IPS-11a (cell line): ENCODE data around the gene SFXN3.

Experiments used
- H3K4me3 ChIP-seq: one replicate; pipeline ENCODE4 v1.5.1; 2013; ENCODE audit warnings: low read depth, low read length, control low read depth

SFXN3 gene

GRCh38 chr10:101071267-101071884 is 40.3 kb downstream of the SFXN3 start:
- H3K4me3 ChIP-seq, result no peak overlapping the region

GRCh38 chr10:101071885-101072433 is 40.9 kb downstream of the SFXN3 start:
- H3K4me3 ChIP-seq, result no peak overlapping the region

GRCh38 chr10:101072923-101073322 is 41.9 kb downstream of the SFXN3 start:
- H3K4me3 ChIP-seq, result no peak overlapping the region

GRCh38 chr10:101073631-101074030 is 42.6 kb downstream of the SFXN3 start:
- H3K4me3 ChIP-seq, result no peak overlapping the region

DNA sequence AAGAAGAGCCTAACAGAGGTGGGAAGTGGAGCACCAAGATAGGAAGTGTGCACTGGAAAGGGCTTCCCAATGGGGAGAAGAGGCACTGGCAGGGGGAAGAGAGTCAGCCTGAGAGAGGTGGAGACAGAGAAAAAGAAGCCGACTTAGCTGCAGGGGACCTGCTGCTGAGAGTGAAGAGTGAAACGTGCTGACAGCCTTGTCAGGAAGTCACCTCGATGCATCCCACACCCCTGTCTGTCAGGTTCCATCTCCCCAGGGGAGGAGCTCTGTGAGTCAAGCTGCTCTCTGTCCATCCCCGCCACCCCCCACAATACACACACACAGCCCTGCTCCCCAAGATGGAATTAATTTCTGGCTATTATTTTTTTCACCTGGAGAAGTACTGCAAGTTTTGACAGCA is 44.7 kb downstream of the SFXN3 start:
- H3K4me3 ChIP-seq, result no peak overlapping the region

GRCh38 chr10:101076630-101077029 is 45.6 kb downstream of the SFXN3 start:
- H3K4me3 ChIP-seq, result no peak overlapping the region

GRCh38 chr10:101079874-101080273 is 48.8 kb downstream of the SFXN3 start:
- H3K4me3 ChIP-seq, result no peak overlapping the region

DNA sequence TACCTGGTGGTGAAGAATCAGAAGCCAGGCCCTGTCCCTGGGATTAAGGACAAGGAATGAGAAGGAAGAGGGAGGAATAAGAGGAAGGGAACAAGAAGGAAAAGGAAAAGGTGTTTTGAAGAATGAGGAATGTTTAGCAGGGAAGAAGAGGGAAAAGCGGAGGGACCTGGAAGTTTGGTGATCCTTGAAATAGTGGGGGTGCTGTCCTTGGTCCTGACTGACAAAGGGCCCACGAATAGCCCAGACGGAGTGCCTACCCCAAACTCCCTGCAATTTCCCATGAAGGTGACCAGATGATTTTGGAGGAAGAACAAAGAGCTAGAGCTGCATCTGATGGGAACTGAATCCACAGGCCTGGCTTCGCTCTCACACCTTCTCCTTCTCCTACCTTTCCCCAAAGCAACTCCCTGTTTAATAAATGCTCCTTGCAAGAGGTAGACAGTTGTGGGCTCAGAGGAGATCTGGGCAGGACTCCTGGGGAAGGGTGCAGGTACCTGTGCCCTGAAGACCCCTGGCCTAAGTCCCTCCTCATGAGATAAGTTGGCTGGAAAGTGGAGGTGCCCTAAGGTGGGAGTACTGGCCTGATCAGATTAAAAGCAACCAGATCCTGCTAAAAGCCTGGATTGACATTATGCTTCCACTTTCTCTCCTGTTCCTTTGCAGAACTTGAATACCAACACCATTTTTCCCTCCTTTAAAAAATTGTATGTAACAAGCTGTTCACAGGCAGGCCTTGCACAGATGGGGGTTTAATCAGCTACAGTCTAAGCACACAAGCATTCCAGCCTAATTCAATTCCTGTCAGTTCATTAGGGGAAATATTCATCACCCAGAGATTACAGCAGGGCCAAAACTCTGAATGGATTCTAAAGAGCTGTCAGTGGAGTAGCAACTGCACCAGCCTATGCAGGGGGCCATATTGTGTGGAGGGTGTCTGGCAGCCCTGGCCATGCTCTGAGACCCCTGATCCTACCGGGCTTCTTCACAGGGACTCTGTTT is 50.2 kb downstream of the SFXN3 start:
- no peak overlapping the region for H3K4me3 ChIP-seq

GRCh38 chr10:101085846-101086245 is 54.8 kb downstream of the SFXN3 start:
- no peak overlapping the region for H3K4me3 ChIP-seq

DNA sequence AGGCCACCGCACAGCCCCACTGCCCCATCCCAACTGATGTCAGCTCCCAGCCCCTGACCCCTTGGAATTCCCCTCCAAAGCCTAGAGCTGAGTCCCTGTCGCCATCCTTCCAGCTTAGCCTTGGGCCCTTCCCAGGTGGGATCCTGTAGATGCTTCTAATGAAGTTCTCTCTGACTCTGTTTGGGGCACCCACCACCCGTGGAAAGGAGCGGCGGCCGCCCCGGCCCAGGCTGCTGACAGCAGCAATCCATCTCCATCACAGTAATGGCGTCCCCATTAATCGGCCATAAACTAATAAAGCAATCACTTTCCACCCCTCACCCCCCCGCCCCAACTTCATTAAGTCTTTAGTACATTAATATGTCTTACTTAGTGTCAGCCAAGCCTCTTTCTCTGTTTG is 56.3 kb downstream of the SFXN3 start:
- no peak overlapping the region for H3K4me3 ChIP-seq

GRCh38 chr10:101087965-101088364 is 56.9 kb downstream of the SFXN3 start:
- no peak overlapping the region for H3K4me3 ChIP-seq

DNA sequence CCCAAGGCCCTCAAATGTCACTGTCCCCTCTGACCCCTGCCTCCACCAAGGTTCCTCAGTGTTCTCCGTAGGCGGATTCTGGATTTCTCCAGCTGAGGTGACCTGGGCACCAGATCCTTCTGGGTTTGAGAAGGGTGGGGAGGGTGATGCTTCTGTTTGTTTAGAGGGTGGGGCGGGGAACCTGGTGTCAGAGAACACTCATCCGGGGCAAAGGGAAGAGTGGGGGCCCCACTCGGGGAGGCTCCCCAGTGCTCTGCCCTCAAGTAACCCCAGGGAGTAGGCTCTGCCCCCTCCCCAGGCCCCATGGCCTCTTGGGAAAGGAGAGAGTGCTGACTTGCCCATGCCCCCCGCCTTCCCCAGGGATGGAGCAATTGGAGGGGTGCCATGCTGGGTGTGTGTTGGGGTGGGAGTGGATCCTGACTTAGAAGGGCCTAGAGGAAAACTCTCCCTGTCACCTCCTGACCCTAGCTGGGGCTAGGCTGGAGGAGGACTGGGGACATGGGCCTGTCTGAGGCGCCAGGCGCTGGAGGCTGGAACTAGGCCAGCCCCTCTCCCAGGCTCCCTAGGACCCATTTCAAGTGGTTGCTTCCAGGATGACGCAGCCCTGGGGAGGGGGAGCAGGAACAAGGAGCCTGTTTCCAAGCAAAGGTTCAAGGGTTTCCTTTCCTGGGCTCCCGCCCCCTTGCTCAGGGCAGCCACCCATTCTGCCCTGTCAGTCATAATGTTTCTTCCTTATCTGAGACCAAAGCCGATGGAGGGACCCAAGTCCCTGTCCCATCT is 58.7 kb downstream of the SFXN3 start:
- no peak overlapping the region for H3K4me3 ChIP-seq

GRCh38 chr10:101090597-101090996 is 59.6 kb downstream of the SFXN3 start:
- no peak overlapping the region for H3K4me3 ChIP-seq
